ENCODE measurements around the gene AKAP9. TPM values are rescaled to one million over a fixed set of nuclear protein-coding genes. Genes with fewer than 3 reads are reported as not detected.
"Not testable (repeated sequence)": the region's sequence is repeated elsewhere in the genome, so short reads cannot be mapped to it uniquely, and the experiment has no call there.

The AKAP9 gene
- total RNA-seq, 1 donor from 2014 or later: 35.1 TPM

DNA sequence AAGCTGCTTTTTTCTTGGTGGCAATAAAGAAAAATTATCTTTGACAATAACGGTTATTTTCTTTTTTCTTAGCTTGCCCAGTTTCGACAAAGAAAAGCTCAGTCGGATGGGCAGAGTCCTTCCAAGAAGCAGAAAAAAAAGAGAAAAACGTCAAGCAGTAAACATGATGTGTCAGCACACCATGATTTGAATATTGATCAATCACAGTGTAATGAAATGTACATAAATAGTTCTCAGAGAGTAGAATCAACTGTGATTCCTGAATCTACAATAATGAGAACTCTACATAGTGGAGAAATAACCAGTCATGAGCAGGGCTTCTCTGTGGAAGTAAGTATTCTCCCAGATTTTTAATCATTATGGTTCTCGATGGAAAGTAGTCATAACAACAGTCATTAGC lies 33.0 kb downstream of the AKAP9 start:
- H3K4me3 Mint-ChIP-seq (ENCODE audit: unreplicated experiment): no peak overlapping the region
- no peak overlapping the region for H3K27ac Mint-ChIP-seq (ENCODE audit: unreplicated experiment)
- no peaks in the 10 kb centered on the region for H3K27me3 Mint-ChIP-seq (ENCODE audit: low read depth)
- peaks cover 20% of the 10 kb centered on the region for H3K4me1 Mint-ChIP-seq (ENCODE audit: low read depth)
- TF ChIP-seq, protein P1, sequence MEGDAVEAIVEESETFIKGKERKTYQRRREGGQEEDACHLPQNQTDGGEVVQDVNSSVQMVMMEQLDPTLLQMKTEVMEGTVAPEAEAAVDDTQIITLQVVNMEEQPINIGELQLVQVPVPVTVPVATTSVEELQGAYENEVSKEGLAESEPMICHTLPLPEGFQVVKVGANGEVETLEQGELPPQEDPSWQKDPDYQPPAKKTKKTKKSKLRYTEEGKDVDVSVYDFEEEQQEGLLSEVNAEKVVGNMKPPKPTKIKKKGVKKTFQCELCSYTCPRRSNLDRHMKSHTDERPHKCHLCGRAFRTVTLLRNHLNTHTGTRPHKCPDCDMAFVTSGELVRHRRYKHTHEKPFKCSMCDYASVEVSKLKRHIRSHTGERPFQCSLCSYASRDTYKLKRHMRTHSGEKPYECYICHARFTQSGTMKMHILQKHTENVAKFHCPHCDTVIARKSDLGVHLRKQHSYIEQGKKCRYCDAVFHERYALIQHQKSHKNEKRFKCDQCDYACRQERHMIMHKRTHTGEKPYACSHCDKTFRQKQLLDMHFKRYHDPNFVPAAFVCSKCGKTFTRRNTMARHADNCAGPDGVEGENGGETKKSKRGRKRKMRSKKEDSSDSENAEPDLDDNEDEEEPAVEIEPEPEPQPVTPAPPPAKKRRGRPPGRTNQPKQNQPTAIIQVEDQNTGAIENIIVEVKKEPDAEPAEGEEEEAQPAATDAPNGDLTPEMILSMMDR (IDR thresholded peaks at IDR 0.05): no peak
- DNase-seq (ENCODE audit: low spot score): no peak
- H3K36me3 Mint-ChIP-seq (ENCODE audit: low read depth): peaks cover 5% of the 10 kb centered on the region
- H3K9me3 Mint-ChIP-seq (ENCODE audit: low read depth): no peaks in the 10 kb centered on the region

DNA sequence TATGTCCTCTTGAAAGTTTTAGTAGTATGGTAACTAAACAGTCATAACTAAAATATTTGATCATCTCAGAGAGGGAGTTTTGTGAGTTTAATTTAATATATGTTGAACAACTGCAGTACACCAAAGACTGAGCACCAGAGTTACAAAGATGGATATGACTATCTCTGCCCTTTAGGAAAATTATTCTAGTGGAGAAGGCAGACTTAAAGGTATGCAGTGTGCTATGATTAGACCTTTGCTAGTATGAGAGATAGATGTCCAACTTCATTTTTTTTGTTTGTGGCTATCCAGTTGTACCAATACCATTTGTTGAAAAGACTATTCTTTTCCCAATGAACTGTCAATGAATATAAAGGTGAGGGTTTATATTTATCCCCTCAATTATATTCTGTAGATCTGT lies 33.4 kb downstream of the AKAP9 start:
- no peak overlapping the region for H3K4me3 Mint-ChIP-seq (ENCODE audit: unreplicated experiment)
- H3K27ac Mint-ChIP-seq (ENCODE audit: unreplicated experiment): no peak overlapping the region
- H3K4me1 Mint-ChIP-seq (ENCODE audit: low read depth): peaks cover 20% of the 10 kb centered on the region
- H3K27me3 Mint-ChIP-seq (ENCODE audit: low read depth): no peaks in the 10 kb centered on the region
- H3K36me3 Mint-ChIP-seq (ENCODE audit: low read depth): peaks cover 6% of the 10 kb centered on the region
- H3K9me3 Mint-ChIP-seq (ENCODE audit: low read depth): no peaks in the 10 kb centered on the region
- DNase-seq (ENCODE audit: low spot score): no peak
- TF ChIP-seq, protein P1 (IDR thresholded peaks at IDR 0.05): no peak

DNA sequence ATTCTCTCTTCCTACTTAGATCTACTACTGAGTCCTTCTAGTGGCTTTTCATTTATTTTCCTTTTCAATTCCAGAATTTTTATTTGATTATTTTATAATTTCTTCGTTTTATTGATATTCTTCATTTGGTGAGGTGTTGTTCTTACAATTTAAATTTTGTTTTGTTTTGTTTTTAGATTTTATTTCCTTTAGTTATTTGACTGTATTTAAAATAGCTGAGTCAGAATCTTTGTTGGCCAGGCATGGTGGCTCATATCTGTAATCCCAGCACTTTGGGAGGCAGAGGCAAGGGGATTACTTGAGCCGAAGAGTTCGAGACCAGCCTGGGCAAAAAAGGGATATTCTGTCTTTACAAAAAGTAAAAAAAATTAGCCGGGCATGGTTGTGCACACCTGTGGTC lies 36.1 kb downstream of the AKAP9 start:
- no peak for DNase-seq (ENCODE audit: low spot score)
- Mint-ChIP-seq H3K27me3 (ENCODE audit: low read depth) (no peaks in the 10 kb centered on the region), H3K9me3 (ENCODE audit: low read depth) (no peaks in the 10 kb centered on the region), H3K4me3 (ENCODE audit: unreplicated experiment) (no peak overlapping the region), H3K36me3 (ENCODE audit: low read depth) (peaks cover 7% of the 10 kb centered on the region), H3K4me1 (ENCODE audit: low read depth) (peaks cover 9% of the 10 kb centered on the region), H3K27ac (ENCODE audit: unreplicated experiment) (no peak overlapping the region)
- TF ChIP-seq, protein P1 (IDR thresholded peaks at IDR 0.05): no peak

DNA sequence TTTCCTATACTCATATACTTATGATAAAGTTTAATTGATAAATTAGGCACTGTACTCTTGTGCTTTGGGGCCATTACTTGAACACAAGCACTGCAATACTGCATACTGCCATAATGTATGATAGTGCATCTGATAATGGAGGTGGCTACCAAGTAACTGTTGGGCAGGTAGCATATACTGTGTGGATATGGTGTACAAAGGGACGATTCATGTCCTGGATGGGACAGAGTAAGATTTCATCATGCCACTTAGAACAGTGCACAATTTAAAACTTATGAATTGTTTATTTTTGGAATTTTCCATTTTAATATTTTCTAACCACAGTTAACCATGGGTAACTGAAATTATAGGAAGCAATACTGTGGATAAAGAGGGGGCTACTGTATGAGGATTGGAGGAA lies 38.9 kb downstream of the AKAP9 start:
- TF ChIP-seq, protein P1 (IDR thresholded peaks at IDR 0.05): no peak
- Mint-ChIP-seq H3K9me3 (ENCODE audit: low read depth) (peaks cover 9% of the 10 kb centered on the region), H3K4me1 (ENCODE audit: low read depth) (no peaks in the 10 kb centered on the region), H3K27me3 (ENCODE audit: low read depth) (no peaks in the 10 kb centered on the region), H3K4me3 (ENCODE audit: unreplicated experiment) (no peak overlapping the region), H3K36me3 (ENCODE audit: low read depth) (peaks cover 17% of the 10 kb centered on the region), H3K27ac (ENCODE audit: unreplicated experiment) (no peak overlapping the region)
- DNase-seq (ENCODE audit: low spot score): no peak

DNA sequence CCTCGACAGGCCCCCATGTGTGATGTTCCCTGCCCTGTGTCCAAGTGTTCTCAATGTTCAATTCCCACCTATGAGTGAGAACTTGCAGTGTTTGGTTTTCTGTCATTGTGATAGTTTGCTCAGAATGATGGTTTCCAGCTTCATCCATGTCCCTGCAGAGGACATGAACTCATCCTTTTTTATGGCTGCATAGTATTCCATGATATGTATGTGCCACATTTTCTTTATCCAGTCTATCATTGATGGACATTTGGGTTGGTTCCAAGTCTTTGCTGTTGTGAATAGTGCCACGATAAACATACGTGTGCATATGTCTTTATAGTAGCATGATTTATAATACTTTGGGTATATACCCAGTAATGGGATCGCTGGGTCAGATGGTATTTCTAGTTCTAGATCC lies 41.7 kb downstream of the AKAP9 start:
- peaks cover 15% of the 10 kb centered on the region for H3K36me3 Mint-ChIP-seq (ENCODE audit: low read depth)
- not testable (repeated sequence) for DNase-seq (ENCODE audit: low spot score); H3K27me3 Mint-ChIP-seq (ENCODE audit: low read depth); H3K4me1 Mint-ChIP-seq (ENCODE audit: low read depth); H3K4me3 Mint-ChIP-seq (ENCODE audit: unreplicated experiment); H3K9me3 Mint-ChIP-seq (ENCODE audit: low read depth); H3K27ac Mint-ChIP-seq (ENCODE audit: unreplicated experiment)

DNA sequence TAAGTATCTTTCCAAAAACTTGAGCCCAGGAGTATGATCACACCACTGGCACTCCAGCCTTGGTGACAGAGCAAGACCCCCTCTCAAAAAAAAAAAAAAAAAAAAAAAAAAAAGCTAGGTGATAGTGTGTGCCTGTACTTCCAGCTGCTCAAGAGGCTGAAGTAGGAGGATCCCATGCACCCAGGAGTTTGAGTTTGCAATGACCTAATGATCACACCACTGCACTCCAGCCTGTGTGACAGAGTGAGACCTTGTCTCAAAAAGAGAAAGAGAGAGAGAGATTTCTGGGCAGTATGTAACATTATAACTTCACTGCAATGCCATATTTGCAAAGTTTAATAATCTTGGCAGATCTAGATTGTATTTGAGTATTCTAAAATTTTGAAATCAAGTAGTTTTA lies 47.6 kb downstream of the AKAP9 start:
- Mint-ChIP-seq H3K27ac (ENCODE audit: unreplicated experiment) (no peak overlapping the region), H3K4me1 (ENCODE audit: low read depth) (no peaks in the 10 kb centered on the region), H3K9me3 (ENCODE audit: low read depth) (peaks cover 5% of the 10 kb centered on the region), H3K4me3 (ENCODE audit: unreplicated experiment) (no peak overlapping the region), H3K36me3 (ENCODE audit: low read depth) (peaks cover 6% of the 10 kb centered on the region), H3K27me3 (ENCODE audit: low read depth) (no peaks in the 10 kb centered on the region)
- DNase-seq (ENCODE audit: low spot score): no peak
- TF ChIP-seq, protein P1 (IDR thresholded peaks at IDR 0.05): no peak

All from chondrocyte (in vitro differentiated cells).